Activated naive CD8-positive, alpha-beta T cell (primary cell): ENCODE data around the gene PCCA.
"Not testable (repeated sequence)": the region's sequence is repeated elsewhere in the genome, so short reads cannot be mapped to it uniquely, and the experiment has no call there.

Source experiments
- H3K27ac Mint-ChIP-seq: one replicate; pipeline ENCODE4 v1.8.0; 2021; ENCODE audit warnings: mixed read lengths
- H3K27me3 Mint-ChIP-seq: one replicate; pipeline ENCODE4 v1.8.0; 2021; ENCODE audit warnings: mixed read lengths
- H3K36me3 Mint-ChIP-seq: one replicate; pipeline ENCODE4 v1.8.0; 2021; ENCODE audit warnings: mixed read lengths
- H3K4me1 Mint-ChIP-seq: one replicate; pipeline ENCODE4 v1.8.0; 2021; ENCODE audit warnings: low read depth, mixed read lengths
- H3K4me3 Mint-ChIP-seq: one replicate; pipeline ENCODE4 v1.8.0; 2021; ENCODE audit warnings: mild to moderate bottlenecking, mixed read lengths
- H3K9me3 Mint-ChIP-seq: one replicate; pipeline ENCODE4 v1.8.0; 2021; ENCODE audit warnings: low read depth, mixed read lengths

Gene PCCA, protein sequence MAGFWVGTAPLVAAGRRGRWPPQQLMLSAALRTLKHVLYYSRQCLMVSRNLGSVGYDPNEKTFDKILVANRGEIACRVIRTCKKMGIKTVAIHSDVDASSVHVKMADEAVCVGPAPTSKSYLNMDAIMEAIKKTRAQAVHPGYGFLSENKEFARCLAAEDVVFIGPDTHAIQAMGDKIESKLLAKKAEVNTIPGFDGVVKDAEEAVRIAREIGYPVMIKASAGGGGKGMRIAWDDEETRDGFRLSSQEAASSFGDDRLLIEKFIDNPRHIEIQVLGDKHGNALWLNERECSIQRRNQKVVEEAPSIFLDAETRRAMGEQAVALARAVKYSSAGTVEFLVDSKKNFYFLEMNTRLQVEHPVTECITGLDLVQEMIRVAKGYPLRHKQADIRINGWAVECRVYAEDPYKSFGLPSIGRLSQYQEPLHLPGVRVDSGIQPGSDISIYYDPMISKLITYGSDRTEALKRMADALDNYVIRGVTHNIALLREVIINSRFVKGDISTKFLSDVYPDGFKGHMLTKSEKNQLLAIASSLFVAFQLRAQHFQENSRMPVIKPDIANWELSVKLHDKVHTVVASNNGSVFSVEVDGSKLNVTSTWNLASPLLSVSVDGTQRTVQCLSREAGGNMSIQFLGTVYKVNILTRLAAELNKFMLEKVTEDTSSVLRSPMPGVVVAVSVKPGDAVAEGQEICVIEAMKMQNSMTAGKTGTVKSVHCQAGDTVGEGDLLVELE

GRCh38 chr13:100088644-100089464 lies at the start of gene PCCA:
PCCA (plus strand) TSS chr13:100089093; CDS start chr13:100089121, 28 bp downstream.
- Mint-ChIP-seq H3K27me3 (no peaks in the 10 kb centered on the region), H3K9me3 (no peaks in the 10 kb centered on the region), H3K4me3 (peak within 1 kb of the TSS; percentile 98), H3K27ac (peak within 1 kb of the TSS; percentile 73), H3K4me1 (peaks cover 21% of the 10 kb centered on the region), H3K36me3 (peaks cover 3% of the 10 kb centered on the region)

DNA sequence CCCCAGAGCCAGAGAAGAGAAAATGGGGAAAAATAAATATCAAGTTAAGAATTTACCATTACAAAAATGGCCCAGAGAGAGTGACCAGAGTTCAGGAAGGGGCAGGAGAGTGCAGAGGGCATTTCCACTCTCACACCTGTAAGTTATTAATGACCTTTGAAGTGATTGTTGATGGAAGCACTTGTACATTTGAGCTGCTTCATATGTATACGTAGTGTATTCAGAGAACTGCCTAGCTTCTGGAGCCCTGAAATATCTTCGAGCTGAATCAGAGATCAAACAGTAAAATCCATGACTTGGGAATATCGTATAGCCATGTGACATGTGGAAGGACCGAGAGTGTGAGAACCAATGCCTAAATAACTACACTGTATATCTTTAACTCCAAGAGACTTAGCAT lies 49.2 kb upstream of the PCCA start:
- H3K27me3 Mint-ChIP-seq: peaks cover 1% of the 10 kb centered on the region
- no peaks in the 10 kb centered on the region for H3K4me1 Mint-ChIP-seq
- no peak overlapping the region for H3K4me3 Mint-ChIP-seq
- H3K27ac Mint-ChIP-seq: no peak overlapping the region
- no peaks in the 10 kb centered on the region for H3K9me3 Mint-ChIP-seq
- H3K36me3 Mint-ChIP-seq: no peaks in the 10 kb centered on the region

DNA sequence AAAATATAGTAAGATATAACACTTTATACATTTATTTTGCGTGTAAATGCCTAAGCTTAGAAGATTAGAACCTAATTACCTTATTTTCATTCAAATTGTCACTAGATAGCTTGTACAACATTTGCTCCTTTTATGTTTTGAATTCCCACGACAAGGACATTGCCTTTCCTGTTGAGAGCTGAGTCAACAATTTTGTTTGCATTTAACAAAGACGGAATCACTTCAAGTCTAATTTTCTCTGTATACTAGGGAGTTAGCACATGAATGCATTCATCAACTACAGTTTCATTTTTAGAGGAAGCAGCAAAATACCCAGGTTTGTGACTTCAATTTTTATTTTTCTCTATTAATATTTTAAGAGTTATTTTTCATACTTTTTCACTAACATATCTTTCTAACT lies 48.7 kb upstream of the PCCA start:
- H3K4me3 Mint-ChIP-seq: no peak overlapping the region
- peaks cover 1% of the 10 kb centered on the region for H3K27me3 Mint-ChIP-seq
- no peaks in the 10 kb centered on the region for H3K9me3 Mint-ChIP-seq
- H3K4me1 Mint-ChIP-seq: no peaks in the 10 kb centered on the region
- H3K36me3 Mint-ChIP-seq: no peaks in the 10 kb centered on the region
- H3K27ac Mint-ChIP-seq: no peak overlapping the region

DNA sequence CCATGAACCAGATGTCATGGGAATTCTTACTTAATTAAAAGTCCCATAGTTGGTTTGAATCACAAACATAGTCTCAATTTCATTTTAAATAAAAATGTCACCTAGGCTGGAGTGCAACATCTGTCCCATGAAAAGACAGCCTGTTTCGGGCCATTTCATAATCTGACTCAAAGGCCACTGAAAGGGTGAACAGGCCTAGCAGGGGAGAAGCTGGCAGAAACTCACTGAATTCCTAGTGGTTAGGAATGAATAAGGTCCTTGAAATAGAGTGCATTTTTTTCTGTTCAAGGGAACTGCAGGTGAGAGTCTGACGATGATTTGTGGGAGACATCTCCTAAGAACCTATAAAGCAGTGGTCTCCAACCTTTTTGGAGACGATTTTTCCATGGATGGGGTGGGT lies 44.0 kb upstream of the PCCA start:
- Mint-ChIP-seq H3K9me3 (no peaks in the 10 kb centered on the region), H3K27ac (no peak overlapping the region), H3K36me3 (no peaks in the 10 kb centered on the region), H3K27me3 (no peaks in the 10 kb centered on the region), H3K4me3 (no peak overlapping the region), H3K4me1 (no peaks in the 10 kb centered on the region)

GRCh38 chr13:100045355-100045754 lies 43.5 kb upstream of the PCCA start:
- Mint-ChIP-seq H3K9me3 (no peaks in the 10 kb centered on the region), H3K36me3 (no peaks in the 10 kb centered on the region), H3K4me3 (no peak overlapping the region), H3K4me1 (no peaks in the 10 kb centered on the region), H3K27ac (no peak overlapping the region), H3K27me3 (no peaks in the 10 kb centered on the region)

DNA sequence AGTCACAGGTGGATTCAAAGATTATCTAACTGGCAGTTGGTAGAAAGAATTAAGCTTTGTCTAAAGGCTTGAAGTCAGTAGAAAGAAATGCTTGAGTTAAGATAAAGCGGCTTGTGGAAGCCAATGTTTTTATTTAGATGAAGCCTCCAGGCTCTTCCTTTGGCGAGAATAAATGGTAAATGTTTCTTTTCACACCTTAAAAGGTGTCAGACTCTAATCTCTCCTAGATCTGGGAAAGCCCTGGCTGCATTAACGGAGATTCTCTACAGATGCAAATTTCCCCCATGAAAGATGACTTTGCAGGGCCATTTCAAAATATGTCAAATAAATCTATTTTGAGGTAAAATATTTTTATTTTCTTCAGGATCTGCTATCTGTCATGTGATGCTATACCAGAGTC lies 37.8 kb upstream of the PCCA start:
- Mint-ChIP-seq H3K27ac (no peak overlapping the region), H3K4me1 (no peaks in the 10 kb centered on the region), H3K4me3 (no peak overlapping the region), H3K9me3 (no peaks in the 10 kb centered on the region), H3K36me3 (no peaks in the 10 kb centered on the region), H3K27me3 (peaks cover 5% of the 10 kb centered on the region)

- no peaks in the 10 kb centered on the region for H3K9me3 Mint-ChIP-seq
- peaks cover 2% of the 10 kb centered on the region for H3K4me1 Mint-ChIP-seq
- no peak overlapping the region for H3K27ac Mint-ChIP-seq
- no peak overlapping the region for H3K4me3 Mint-ChIP-seq
- H3K36me3 Mint-ChIP-seq: no peaks in the 10 kb centered on the region
- peaks cover 5% of the 10 kb centered on the region for H3K27me3 Mint-ChIP-seq
Measured at GRCh38 chr13:100059827-100060226, 29.1 kb upstream of the PCCA start.

DNA sequence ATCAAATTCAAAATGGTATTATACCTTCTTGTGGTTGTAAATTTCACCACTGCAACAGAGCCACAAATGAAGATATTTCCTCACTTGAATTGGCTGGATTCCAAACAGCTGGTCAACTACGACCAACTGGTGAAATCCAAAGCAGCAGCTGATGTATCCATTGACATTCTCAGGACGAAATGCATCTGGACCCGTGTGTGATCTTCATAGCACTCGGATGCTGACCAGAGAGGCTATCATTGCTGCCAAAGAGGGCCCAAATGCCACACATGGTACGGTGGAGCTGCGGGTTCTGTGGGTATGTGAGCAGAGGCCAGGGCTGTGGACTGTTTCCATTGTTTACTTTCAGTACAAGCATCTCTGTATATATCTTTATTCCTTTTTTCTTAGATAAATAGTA lies 25.6 kb upstream of the PCCA start:
- Mint-ChIP-seq H3K27ac (no peak overlapping the region), H3K27me3 (peaks cover 6% of the 10 kb centered on the region), H3K4me3 (no peak overlapping the region), H3K36me3 (no peaks in the 10 kb centered on the region), H3K9me3 (no peaks in the 10 kb centered on the region), H3K4me1 (peaks cover 2% of the 10 kb centered on the region)

GRCh38 chr13:100063906-100064305 lies 25.0 kb upstream of the PCCA start:
- Mint-ChIP-seq H3K27me3 (peaks cover 6% of the 10 kb centered on the region), H3K4me3 (no peak overlapping the region), H3K9me3 (no peaks in the 10 kb centered on the region), H3K4me1 (no peaks in the 10 kb centered on the region), H3K36me3 (no peaks in the 10 kb centered on the region), H3K27ac (no peak overlapping the region)

GRCh38 chr13:100068133-100068931 lies 20.6 kb upstream of the PCCA start:
- Mint-ChIP-seq H3K36me3 (peaks cover 2% of the 10 kb centered on the region), H3K4me3 (no peak overlapping the region), H3K27ac (no peak overlapping the region), H3K4me1 (no peaks in the 10 kb centered on the region), H3K9me3 (no peaks in the 10 kb centered on the region), H3K27me3 (peaks cover 6% of the 10 kb centered on the region)

DNA sequence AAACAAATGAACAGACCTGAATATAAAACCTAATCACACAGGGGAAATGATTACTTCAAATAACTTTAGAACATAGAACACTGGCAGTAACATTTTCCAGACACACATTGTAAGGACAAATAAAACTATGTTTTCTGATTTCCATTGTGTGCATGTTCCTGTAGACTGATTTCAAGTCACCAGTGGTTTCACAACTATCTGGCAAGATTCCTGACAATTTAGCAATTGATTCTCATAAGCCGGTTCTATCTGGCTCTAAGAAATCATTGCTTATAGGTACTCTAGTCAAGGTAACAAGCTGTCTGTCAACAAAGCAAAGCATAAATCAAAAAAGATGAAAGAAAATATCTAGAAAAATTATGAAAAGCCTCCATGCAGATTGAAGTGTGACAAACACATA lies 19.6 kb upstream of the PCCA start:
- no peaks in the 10 kb centered on the region for H3K9me3 Mint-ChIP-seq
- H3K4me1 Mint-ChIP-seq: no peaks in the 10 kb centered on the region
- peaks cover 2% of the 10 kb centered on the region for H3K36me3 Mint-ChIP-seq
- no peak overlapping the region for H3K4me3 Mint-ChIP-seq
- H3K27ac Mint-ChIP-seq: no peak overlapping the region
- H3K27me3 Mint-ChIP-seq: peaks cover 2% of the 10 kb centered on the region

DNA sequence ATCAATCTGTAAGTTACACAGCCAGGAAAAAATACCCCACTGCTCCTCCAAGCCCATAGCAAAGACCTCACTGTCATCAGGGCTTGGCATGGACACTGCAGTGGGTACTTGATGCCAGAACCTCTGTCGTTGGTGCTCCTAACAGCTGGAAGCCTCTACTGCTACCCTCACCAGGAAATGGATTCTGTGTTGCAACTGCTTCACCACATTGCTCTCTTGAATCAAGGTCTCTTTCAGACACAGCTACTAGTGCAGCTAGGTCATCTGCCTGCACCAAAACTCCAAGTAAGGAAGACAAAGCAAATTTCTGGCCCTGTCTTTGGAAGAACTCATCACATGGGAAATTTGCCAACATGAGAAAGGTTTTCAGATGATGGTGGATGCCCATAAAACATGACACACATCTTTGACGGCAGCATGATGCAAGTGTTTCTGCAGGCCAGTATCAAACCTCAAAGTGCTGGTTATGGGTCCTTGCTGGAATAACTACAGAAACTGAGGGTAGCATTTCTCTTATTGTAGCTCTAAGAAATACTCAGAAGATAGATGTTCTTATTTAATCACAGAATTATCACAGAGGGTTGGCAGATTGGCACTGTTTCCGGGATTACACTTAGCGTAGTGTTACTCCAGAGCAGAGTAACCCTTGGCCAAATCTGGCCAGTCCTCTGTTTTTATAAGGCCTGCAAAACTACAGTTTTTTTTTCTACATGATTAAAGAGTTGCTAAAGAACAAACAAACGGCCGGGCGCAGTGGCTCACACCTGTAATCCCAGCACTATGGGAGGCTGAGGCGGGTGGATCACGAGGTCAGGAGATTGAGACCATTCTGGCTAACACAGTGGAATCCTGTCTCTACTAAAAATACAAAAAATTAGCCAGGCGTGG lies 12.9 kb upstream of the PCCA start:
- Mint-ChIP-seq H3K27me3 (no peaks in the 10 kb centered on the region), H3K4me1 (no peaks in the 10 kb centered on the region), H3K27ac (no peak overlapping the region), H3K4me3 (no peak overlapping the region), H3K36me3 (no peaks in the 10 kb centered on the region), H3K9me3 (no peaks in the 10 kb centered on the region)

- not testable (repeated sequence) for H3K36me3 Mint-ChIP-seq, H3K27ac Mint-ChIP-seq, H3K4me1 Mint-ChIP-seq, H3K27me3 Mint-ChIP-seq, H3K9me3 Mint-ChIP-seq, H3K4me3 Mint-ChIP-seq
Measured at GRCh38 chr13:100079003-100079402, 9.9 kb upstream of the PCCA start.

DNA sequence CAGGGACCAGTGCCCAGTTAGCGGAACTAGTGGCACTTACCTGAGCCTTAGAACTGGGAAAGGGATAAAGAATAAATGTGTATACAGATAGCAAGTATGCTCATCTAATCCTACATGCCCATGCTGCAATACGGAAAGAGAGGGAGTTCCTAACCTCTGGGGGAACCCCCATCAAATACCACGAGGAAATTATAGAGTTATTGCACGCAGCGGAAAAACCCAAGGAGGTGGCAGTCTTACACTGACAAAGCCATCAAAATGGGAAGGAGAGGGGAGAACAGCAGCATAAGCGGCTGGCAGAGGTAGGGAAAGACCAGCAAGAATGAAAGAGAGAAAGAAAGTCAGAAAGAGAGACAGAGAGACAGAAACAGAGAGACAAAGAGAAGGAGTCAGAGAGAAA lies 5.5 kb upstream of the PCCA start:
- not testable (repeated sequence) for H3K27ac Mint-ChIP-seq, H3K4me3 Mint-ChIP-seq, H3K9me3 Mint-ChIP-seq, H3K36me3 Mint-ChIP-seq, H3K4me1 Mint-ChIP-seq, H3K27me3 Mint-ChIP-seq
